NCI-H2171 (cell line): ENCODE measurements around the gene TCF4.

Experiments
- DNase-seq: peaks from one replicate; lab custom pipeline; 2025; lab: John Stamatoyannopoulos, UW

The TCF4 gene

GRCh38 chr18:55320424-55321264, 267.3 kb downstream of the TCF4 start:
- peak; percentile 66 for DNase-seq

- DNase-seq = no peak
These were observed 268.4 kb downstream of the TCF4 start for GRCh38 chr18:55319459-55320193.

- peak; percentile 17 for DNase-seq
These were observed 269.0 kb downstream of the TCF4 start for GRCh38 chr18:55318951-55319441.

GRCh38 chr18:55317864-55318263, 270.1 kb downstream of the TCF4 start:
- DNase-seq = no peak

GRCh38 chr18:55317324-55317723, 270.7 kb downstream of the TCF4 start:
- no peak for DNase-seq

- DNase-seq = no peak
These were observed 271.4 kb downstream of the TCF4 start for GRCh38 chr18:55316486-55317184.

GRCh38 chr18:55314615-55315237, 273.3 kb downstream of the TCF4 start:
- peak; percentile 90 for DNase-seq

GRCh38 chr18:55314031-55314430, 274.0 kb downstream of the TCF4 start:
- DNase-seq = no peak

- no peak for DNase-seq
These were observed 277.1 kb downstream of the TCF4 start for GRCh38 chr18:55310863-55311262.

GRCh38 chr18:55310044-55310676, 277.8 kb downstream of the TCF4 start:
- DNase-seq = no peak

- DNase-seq = no peak
These were observed 278.7 kb downstream of the TCF4 start for GRCh38 chr18:55309249-55309648.

GRCh38 chr18:55307505-55307904, 280.5 kb downstream of the TCF4 start:
- no peak for DNase-seq

GRCh38 chr18:55306359-55307024, 281.5 kb downstream of the TCF4 start:
- DNase-seq = no peak

GRCh38 chr18:55302167-55302833, 285.7 kb downstream of the TCF4 start:
- DNase-seq = no peak

GRCh38 chr18:55301824-55302166, 286.2 kb downstream of the TCF4 start:
- no peak for DNase-seq

GRCh38 chr18:55300936-55301531, 287.0 kb downstream of the TCF4 start:
- DNase-seq = peak; percentile 77

GRCh38 chr18:55300421-55300935, 287.5 kb downstream of the TCF4 start:
- peak; percentile 67 for DNase-seq

- no peak for DNase-seq
These were observed 291.2 kb downstream of the TCF4 start for GRCh38 chr18:55296778-55297177.

GRCh38 chr18:55296115-55296514, 291.9 kb downstream of the TCF4 start:
- no peak for DNase-seq

- no peak for DNase-seq
These were observed 297.1 kb downstream of the TCF4 start for GRCh38 chr18:55290898-55291297.
